ENCODE measurements around the gene NFYC. TPM values are rescaled to one million over a fixed set of nuclear protein-coding genes. Genes with fewer than 3 reads are reported as not detected.

Gene NFYC
- total RNA-seq, 1 experiment from 2014 or later = 46.5 TPM

GRCh38 chr1:40712997-40713396 lies 21.5 kb downstream of the NFYC start:
- Mint-ChIP-seq H3K4me3 (no peak overlapping the region), H3K4me1 (peaks cover 38% of the 10 kb centered on the region), H3K9me3 (no peaks in the 10 kb centered on the region), H3K27ac (peak overlapping the region; percentile 43; the same call in 1 of the 2 replicates), H3K27me3 (ENCODE audit: low read depth) (no peaks in the 10 kb centered on the region), H3K36me3 (peaks cover 9% of the 10 kb centered on the region)
- DNase-seq (ENCODE audit: low spot score) = no peak
- ChIA-PET CTCF (no interaction called here), POLR2A (no interaction called here)
- TF ChIP-seq E2F5 (CRISPR knock-in tag; IDR thresholded peaks at IDR 0.05) = no peak
- no peak for TF ChIP-seq ATF3 (CRISPR knock-in tag; conservative IDR thresholded peaks at IDR 0.05)
- no peak for TF ChIP-seq GTF2I (CRISPR knock-in tag; conservative IDR thresholded peaks at IDR 0.05)
- no peak for TF ChIP-seq NR1H2 (CRISPR knock-in tag; IDR thresholded peaks at IDR 0.05)
- TF ChIP-seq CREB1 (CRISPR knock-in tag; IDR thresholded peaks at IDR 0.05) = no peak
- TF ChIP-seq ZNF263 (CRISPR knock-in tag; IDR thresholded peaks at IDR 0.05; ENCODE audit: low read depth) = no peak
- TF ChIP-seq CBFB (CRISPR knock-in tag; IDR thresholded peaks at IDR 0.05; ENCODE audit: low read depth) = no peak
- TF ChIP-seq KAT7 (CRISPR knock-in tag; IDR thresholded peaks at IDR 0.05; ENCODE audit: borderline replicate concordance) = no peak
- TF ChIP-seq ZNF423 (CRISPR knock-in tag; IDR thresholded peaks at IDR 0.05) = no peak
- ATAC-seq = no peak

- CTCF ChIA-PET = no interaction called here
- no peak overlapping the region for H3K4me3 Mint-ChIP-seq
- DNase-seq (ENCODE audit: low spot score) = no peak
- peaks cover 12% of the 10 kb centered on the region for H3K36me3 Mint-ChIP-seq
- H3K9me3 Mint-ChIP-seq = no peaks in the 10 kb centered on the region
- peaks cover 39% of the 10 kb centered on the region for H3K4me1 Mint-ChIP-seq
- H3K27me3 Mint-ChIP-seq (ENCODE audit: low read depth) = no peaks in the 10 kb centered on the region
- POLR2A ChIA-PET = interaction anchor here (0.9 to 1.1 kb wide), 2 partner anchors 14 to 23 kb away, joined by 3 read pairs; no protein-coding TSS in a partner anchor
- no peak overlapping the region for H3K27ac Mint-ChIP-seq
- TF ChIP-seq HMGXB4 (CRISPR knock-in tag; IDR thresholded peaks at IDR 0.05) = no peak
- no peak for TF ChIP-seq TCF7 (CRISPR knock-in tag; IDR thresholded peaks at IDR 0.05; ENCODE audit: low read depth)
- no peak for TF ChIP-seq CTCF (IDR thresholded peaks at IDR 0.05)
- TF ChIP-seq JUN (CRISPR knock-in tag; IDR thresholded peaks at IDR 0.05) = no peak
- no peak for TF ChIP-seq RORB (CRISPR knock-in tag; IDR thresholded peaks at IDR 0.05)
- no peak for TF ChIP-seq FOXP4 (CRISPR knock-in tag; IDR thresholded peaks at IDR 0.05)
- no peak for TF ChIP-seq GTF2I (CRISPR knock-in tag; conservative IDR thresholded peaks at IDR 0.05)
- no peak for TF ChIP-seq RELA (CRISPR knock-in tag; IDR thresholded peaks at IDR 0.05; ENCODE audit: borderline replicate concordance)
- no peak for TF ChIP-seq ESRRA (CRISPR knock-in tag; IDR thresholded peaks at IDR 0.05; ENCODE audit: borderline replicate concordance)
- TF ChIP-seq NR2C2 (CRISPR knock-in tag; IDR thresholded peaks at IDR 0.05) = no peak
- no peak for TF ChIP-seq MYBL2 (CRISPR knock-in tag; IDR thresholded peaks at IDR 0.05)
- no peak for TF ChIP-seq FOXJ3 (CRISPR knock-in tag; IDR thresholded peaks at IDR 0.05; ENCODE audit: borderline replicate concordance)
- no peak for TF ChIP-seq ATF1 (CRISPR knock-in tag; IDR thresholded peaks at IDR 0.05)
- TF ChIP-seq ZNF263 (CRISPR knock-in tag; IDR thresholded peaks at IDR 0.05; ENCODE audit: low read depth) = no peak
- no peak for TF ChIP-seq GRHL2 (CRISPR knock-in tag; IDR thresholded peaks at IDR 0.05; ENCODE audit: insufficient replicate concordance, severe bottlenecking)
- no peak for TF ChIP-seq CREB1 (CRISPR knock-in tag; IDR thresholded peaks at IDR 0.05)
- no peak for ATAC-seq
Measured at GRCh38 chr1:40715491-40716059, 24.1 kb downstream of the NFYC start.
